OCI-LY3 (cell line): ENCODE data around the gene NSL1.
"Not testable (repeated sequence)": the region's sequence is repeated elsewhere in the genome, so short reads cannot be mapped to it uniquely, and the experiment has no call there.

Source experiments
- H2AFZ ChIP-seq: fragments of 200-600, 300-600 bp; shearing (Covaris generic); 2 replicates; pipeline ENCODE4 v1.6.0; 2014; ENCODE audit warnings: antibody characterized with exemption, low read depth, low read length
- H3K27ac ChIP-seq: fragments of 200-600, 300-600 bp; sonication (generic); 2 replicates; pipeline ENCODE4 v1.5.1; 2014; ENCODE audit warnings: mild to moderate bottlenecking, low read length, moderate library complexity, mixed read lengths
- H3K27me3 ChIP-seq: fragments of 200-600, 300-600 bp; sonication (generic); 2 replicates; pipeline ENCODE4 v1.6.1; 2014; ENCODE audit warnings: low read depth, low read length, mixed read lengths
- H3K36me3 ChIP-seq: fragments of 200-600, 300-600 bp; sonication (generic); replicated peaks from 2 replicates; pipeline ENCODE3; 2014; ENCODE audit warnings: low read depth, low read length, mixed read lengths
- H3K4me1 ChIP-seq: fragments of 300-600, 200-600 bp; sonication (generic); 2 replicates; pipeline ENCODE4 v1.6.1; 2014; ENCODE audit warnings: low read length, mixed read lengths
- H3K4me2 ChIP-seq: fragments of 200-600, 300-600 bp; sonication (generic); 2 replicates; pipeline ENCODE4 v1.6.1; 2014; ENCODE audit warnings: low read length, mixed read lengths
- H3K4me3 ChIP-seq: fragments of 300-600, 200-600 bp; sonication (generic); 2 replicates; pipeline ENCODE4 v1.5.1; 2014; ENCODE audit warnings: antibody characterized with exemption, mild to moderate bottlenecking, low read length, moderate library complexity
- H3K79me2 ChIP-seq: fragments of 300-600, 200-600 bp; shearing (Covaris generic); 2 replicates; pipeline ENCODE4 v1.6.1; 2014; ENCODE audit warnings: mild to moderate bottlenecking, low read length, mixed read lengths
- H3K9ac ChIP-seq: fragments of 300-600, 200-600 bp; shearing (Covaris generic); 2 replicates; pipeline ENCODE4 v1.6.0; 2014; ENCODE audit warnings: mild to moderate bottlenecking, low read length, moderate library complexity
- H3K9me3 ChIP-seq: fragments of 200-600, 300-600 bp; shearing (Covaris generic); 2 replicates; pipeline ENCODE4 v1.6.1; 2014; ENCODE audit warnings: low read length, mixed read lengths; ENCODE audit not compliant: insufficient read depth
- H4K20me1 ChIP-seq: fragments of 200-600, 300-600 bp; sonication (generic); 2 replicates; pipeline ENCODE4 v1.6.1; 2016; ENCODE audit warnings: low read length, mixed read lengths; ENCODE audit not compliant: insufficient read depth
- EZH2phosphoT487 ChIP-seq: fragments of 200-600 bp; shearing (Covaris generic); IDR thresholded peaks from 2 replicates; pipeline ENCODE4 v1.6.1; 2018; ENCODE audit warnings: antibody characterized with exemption, mixed run types, low read depth
- TF ChIP-seq, protein P1 (sequence below): fragments of 200-600, 300-600 bp; sonication (generic); IDR thresholded peaks from 2 replicates; pipeline ENCODE4 v1.5.1; 2014; ENCODE audit warnings: antibody characterized with exemption, low read length, low read depth

Gene NSL1

DNA sequence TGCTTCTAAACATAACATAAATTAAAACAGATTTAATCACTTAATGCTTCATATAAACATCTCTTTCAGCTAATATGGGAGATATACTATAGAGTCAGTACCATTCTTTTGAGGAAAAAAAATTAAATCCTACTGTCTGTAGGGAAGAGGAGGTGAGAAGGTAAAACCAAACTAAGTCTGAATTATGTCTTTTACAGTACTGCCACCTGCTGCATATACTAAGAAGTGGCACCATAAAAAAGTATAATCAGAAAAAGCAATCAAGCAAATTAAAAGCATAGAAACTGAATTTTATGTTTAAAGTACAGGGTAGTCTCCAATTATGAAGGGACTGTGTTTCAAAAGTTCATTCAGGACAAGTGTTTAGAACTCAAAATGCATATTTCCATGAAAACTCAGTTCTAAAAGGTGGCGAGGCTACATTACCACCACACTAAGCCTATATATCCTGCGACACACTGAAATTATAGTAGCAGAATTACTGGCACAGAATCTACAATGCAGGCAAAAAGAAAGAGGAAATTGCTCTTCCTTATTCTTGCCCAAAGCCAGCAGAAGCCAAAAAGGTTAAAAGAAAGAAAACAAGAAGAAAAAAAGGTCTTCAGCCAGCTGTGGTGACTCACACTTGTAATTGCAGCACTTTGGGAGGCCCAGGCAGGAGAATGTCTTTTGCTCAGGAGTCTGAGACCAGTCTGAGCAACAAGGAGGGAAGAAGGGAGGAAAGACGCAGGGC is 9.0 kb downstream of the NSL1 start:
- no peak overlapping the region for H2AFZ ChIP-seq
- peaks cover 54% of the 10 kb centered on the region for H3K36me3 ChIP-seq
- 0 out of 2 replicates have a peak, but pooled peaks cover 4% of the 10 kb centered on the region for H4K20me1 ChIP-seq
- TF ChIP-seq, protein P1, sequence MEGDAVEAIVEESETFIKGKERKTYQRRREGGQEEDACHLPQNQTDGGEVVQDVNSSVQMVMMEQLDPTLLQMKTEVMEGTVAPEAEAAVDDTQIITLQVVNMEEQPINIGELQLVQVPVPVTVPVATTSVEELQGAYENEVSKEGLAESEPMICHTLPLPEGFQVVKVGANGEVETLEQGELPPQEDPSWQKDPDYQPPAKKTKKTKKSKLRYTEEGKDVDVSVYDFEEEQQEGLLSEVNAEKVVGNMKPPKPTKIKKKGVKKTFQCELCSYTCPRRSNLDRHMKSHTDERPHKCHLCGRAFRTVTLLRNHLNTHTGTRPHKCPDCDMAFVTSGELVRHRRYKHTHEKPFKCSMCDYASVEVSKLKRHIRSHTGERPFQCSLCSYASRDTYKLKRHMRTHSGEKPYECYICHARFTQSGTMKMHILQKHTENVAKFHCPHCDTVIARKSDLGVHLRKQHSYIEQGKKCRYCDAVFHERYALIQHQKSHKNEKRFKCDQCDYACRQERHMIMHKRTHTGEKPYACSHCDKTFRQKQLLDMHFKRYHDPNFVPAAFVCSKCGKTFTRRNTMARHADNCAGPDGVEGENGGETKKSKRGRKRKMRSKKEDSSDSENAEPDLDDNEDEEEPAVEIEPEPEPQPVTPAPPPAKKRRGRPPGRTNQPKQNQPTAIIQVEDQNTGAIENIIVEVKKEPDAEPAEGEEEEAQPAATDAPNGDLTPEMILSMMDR, result peak; percentile 87
- no peak for TF ChIP-seq EZH2phosphoT487
- peak overlapping the region; percentile 13; the same call in 1 of the 2 replicates for H3K27ac ChIP-seq
- H3K79me2 ChIP-seq, result peaks cover 9% of the 10 kb centered on the region; the same call in 1 of the 2 replicates
- peaks cover 15% of the 10 kb centered on the region for H3K4me1 ChIP-seq
- H3K9ac ChIP-seq, result no peak overlapping the region
- no peak overlapping the region for H3K4me3 ChIP-seq
- no peaks in the 10 kb centered on the region for H3K9me3 ChIP-seq
- no peak overlapping the region for H3K4me2 ChIP-seq
- no peaks in the 10 kb centered on the region for H3K27me3 ChIP-seq

DNA sequence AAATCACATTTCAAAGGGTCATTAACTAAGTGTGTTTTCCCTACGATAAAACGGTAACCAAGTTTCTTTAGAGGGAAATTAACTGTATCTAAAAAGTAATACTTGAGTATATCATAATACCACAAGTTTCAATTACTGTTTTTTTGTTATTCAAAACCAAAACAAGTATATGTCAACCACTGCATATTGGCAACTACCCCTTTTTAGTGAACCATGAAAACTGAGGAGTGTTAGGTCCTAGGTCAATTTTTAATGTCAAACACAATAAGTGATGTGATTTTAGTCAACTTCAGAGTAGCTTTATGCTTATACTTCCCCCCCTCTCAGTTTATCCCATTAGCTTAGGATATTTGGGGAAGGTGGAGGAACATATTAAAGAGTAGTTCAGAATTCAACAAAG is 10.4 kb downstream of the NSL1 start:
- Histone ChIP-seq H3K4me1 (peaks cover 15% of the 10 kb centered on the region), H3K36me3 (peaks cover 45% of the 10 kb centered on the region)

DNA sequence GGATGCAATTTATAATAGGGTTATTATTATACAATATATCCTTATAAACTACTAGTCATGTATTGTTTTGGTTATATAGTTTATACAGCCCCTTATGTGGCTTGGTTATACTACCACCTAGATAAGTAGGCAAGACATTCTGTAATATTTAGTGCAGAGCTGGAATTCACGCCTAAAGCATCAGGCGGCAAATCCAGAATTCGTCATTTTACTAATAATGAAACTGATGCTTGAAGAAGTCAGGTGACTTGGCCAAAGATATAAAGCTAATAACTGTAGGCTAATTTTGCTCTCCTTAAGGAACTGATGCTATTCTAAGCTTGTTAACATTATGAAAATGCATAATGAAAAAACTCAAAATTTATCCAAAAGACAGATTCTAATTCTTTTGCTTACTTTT is 10.8 kb downstream of the NSL1 start:
- no peak overlapping the region for H3K4me3 ChIP-seq
- H2AFZ ChIP-seq, result no peak overlapping the region
- H3K9me3 ChIP-seq, result no peaks in the 10 kb centered on the region
- no peaks in the 10 kb centered on the region for H3K27me3 ChIP-seq
- H3K27ac ChIP-seq, result peak overlapping the region; percentile 16; the same call in 1 of the 2 replicates
- no peaks in the 10 kb centered on the region; the same call in 1 of the 2 replicates for H3K79me2 ChIP-seq
- TF ChIP-seq EZH2phosphoT487, result no peak
- TF ChIP-seq, protein P1, result no peak
- peak overlapping the region; percentile 23; the same call in 1 of the 2 replicates for H3K4me2 ChIP-seq
- peaks cover 45% of the 10 kb centered on the region for H3K36me3 ChIP-seq
- H4K20me1 ChIP-seq, result 0 out of 2 replicates have a peak, but pooled peaks cover 4% of the 10 kb centered on the region
- peaks cover 15% of the 10 kb centered on the region for H3K4me1 ChIP-seq
- H3K9ac ChIP-seq, result no peak overlapping the region

More for the DNA sequence above, 10.4 kb downstream of the NSL1 start:
- Histone ChIP-seq H3K9me3 (no peaks in the 10 kb centered on the region), H2AFZ (no peak overlapping the region), H3K27ac (peak overlapping the region; percentile 16; the same call in 1 of the 2 replicates), H4K20me1 (0 out of 2 replicates have a peak, but pooled peaks cover 4% of the 10 kb centered on the region), H3K9ac (no peak overlapping the region), H3K4me2 (peak overlapping the region; percentile 23; the same call in 1 of the 2 replicates), H3K79me2 (no peaks in the 10 kb centered on the region; the same call in 1 of the 2 replicates), H3K27me3 (no peaks in the 10 kb centered on the region), H3K4me3 (no peak overlapping the region)
- TF ChIP-seq, protein P1, result no peak
- TF ChIP-seq EZH2phosphoT487, result no peak

DNA sequence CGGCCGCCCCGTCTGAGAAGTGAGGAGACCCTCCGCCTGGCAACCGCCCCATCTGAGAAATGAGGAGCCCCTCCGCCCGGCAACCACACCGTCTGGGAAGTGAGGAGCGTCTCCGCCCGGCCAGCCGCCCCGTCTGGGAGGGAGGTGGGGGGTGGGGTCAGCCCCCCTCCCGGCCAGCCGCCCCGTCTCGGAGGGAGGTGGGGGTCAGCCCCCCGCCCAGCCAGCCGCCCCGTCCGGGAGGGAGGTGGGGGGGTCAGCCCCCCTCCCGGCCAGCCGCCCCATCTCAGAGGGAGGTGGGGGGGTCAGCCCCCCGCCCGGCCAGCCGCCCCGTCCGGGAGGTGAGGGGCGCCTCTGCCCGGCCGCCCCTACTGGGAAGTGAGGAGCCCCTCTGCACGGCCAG is 12.5 kb downstream of the NSL1 start:
- not testable (repeated sequence) for H3K9me3 ChIP-seq, H3K4me2 ChIP-seq, H3K27me3 ChIP-seq, H2AFZ ChIP-seq, H3K79me2 ChIP-seq, H3K4me3 ChIP-seq, H3K27ac ChIP-seq, H3K9ac ChIP-seq, H4K20me1 ChIP-seq
- Histone ChIP-seq H3K36me3 (peaks cover 36% of the 10 kb centered on the region), H3K4me1 (peaks cover 24% of the 10 kb centered on the region)
